ENCODE measurements around the gene ARF4. TPM values are rescaled to one million over a fixed set of nuclear protein-coding genes. Genes with fewer than 3 reads are reported as not detected.

The ARF4 gene
- total and polyA plus RNA-seq, 10 of the 15 experiments (the other 5 are each of a cell fraction or from before 2014, with no cell fraction given): 66.2 to 283 (median 128) TPM

DNA sequence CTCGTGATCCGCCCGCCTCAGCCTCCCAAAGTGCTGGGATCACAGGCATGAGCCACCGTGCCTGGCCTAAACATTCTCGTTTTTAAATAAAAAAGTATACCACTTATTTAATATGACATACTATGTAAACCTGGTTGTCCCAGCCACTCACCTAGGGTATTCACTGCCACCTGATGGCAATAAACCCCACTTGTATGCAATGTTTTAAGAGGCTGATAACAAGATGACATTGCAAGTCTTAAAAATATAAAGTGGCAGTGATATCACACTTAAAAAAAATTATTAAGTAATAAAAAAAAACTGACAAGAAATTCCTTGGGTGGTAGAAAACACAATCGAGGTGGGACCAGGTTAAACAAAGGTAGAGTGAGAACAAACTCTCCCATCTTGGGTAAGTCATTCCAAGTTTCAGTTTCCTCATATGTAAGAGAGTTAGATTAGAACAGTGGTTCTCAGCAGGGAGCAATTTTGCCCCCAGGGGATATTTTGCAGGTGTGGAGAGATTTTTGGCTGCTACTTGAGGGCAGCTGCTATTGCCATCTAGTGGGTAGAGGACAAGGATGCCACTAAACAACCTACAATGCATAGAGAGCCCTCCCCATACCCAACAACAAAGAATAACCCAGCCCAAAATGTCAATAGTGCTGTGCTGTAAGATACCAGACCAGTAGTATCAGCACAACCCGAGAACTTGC lies 14.5 kb downstream of the ARF4 start:
- SMC1A ChIA-PET (ENCODE audit: uncharacterized antibody, unreplicated experiment): no interaction called here
- DNase-seq (ENCODE audit: low read depth, low spot score): no peak

More for the DNA sequence above, 14.5 kb downstream of the ARF4 start:
- Histone ChIP-seq H3K4me1 (ENCODE audit: control insufficient read depth, insufficient read depth, low read length) (no peaks in the 10 kb centered on the region), H3K27me3 (replicated peaks in 1 of 2; ENCODE audit: control insufficient read depth in 2 of 2, insufficient read depth in 2 of 2, low read length in 1 of 2) (no peaks in the 10 kb centered on the region), H3K79me2 (ENCODE audit: control insufficient read depth, insufficient read depth, low read length) (peaks cover 42% of the 10 kb centered on the region), H2AFZ (ENCODE audit: control insufficient read depth, low read depth, low read length) (no peak overlapping the region), H3K27ac (ENCODE audit: control insufficient read depth, insufficient read depth) (no peak overlapping the region), H3K36me3 (ENCODE audit: control insufficient read depth in 2 of 2, insufficient read depth in 2 of 2, low read length in 1 of 2) (peaks cover 0 to 14% of the 10 kb centered on the region in 2 experiments; a peak in 2 of 4 replicates), H4K20me1 (ENCODE audit: control insufficient read depth, insufficient read depth) (no peaks in the 10 kb centered on the region), H3K4me2 (ENCODE audit: control insufficient read depth, insufficient read depth) (no peak overlapping the region), H3K4me3 (no peak overlapping the region), H3K9me3 (replicated peaks; ENCODE audit: control insufficient read depth, insufficient read depth, low read length) (no peaks in the 10 kb centered on the region), H3K9ac (ENCODE audit: control insufficient read depth, insufficient read depth, low read length) (no peak overlapping the region)
- no TSS peak for BruUV-seq (replicated peaks)
- intact Hi-C loops (cut with micrococcal nuclease; ENCODE audit: unreplicated experiment): no loop called here
- 99% methylated on average over 7 of the region's 7 CpGs for WGBS (ENCODE audit: insufficient coverage, insufficient replicate concordance, low lambda C conversion rate, missing lambda C conversion rate)
- ChIA-PET CTCF (interaction anchor here (1.1 to 1.2 kb wide), 2 partner anchors 11 to 13 kb away, joined by 3 read pairs; no protein-coding TSS in a partner anchor), POLR2A (no interaction called here), RAD21 (ENCODE audit: unreplicated experiment) (no interaction called here)
- TF ChIP-seq RAD21 (IDR thresholded peaks at IDR 0.05; ENCODE audit: insufficient read depth, low read depth, low read length) (0 out of 2 replicates have a peak, but pooled peaks have one; percentile 15), GABPA (IDR thresholded peaks at IDR 0.05; ENCODE audit: low read depth) (no peak), NR2C2 (IDR thresholded peaks at IDR 0.05; ENCODE audit: borderline replicate concordance, control insufficient read depth, insufficient read length, low read depth) (no peak), SRF (IDR thresholded peaks at IDR 0.05; ENCODE audit: low read depth in 2 of 2, low read length in 2 of 2) (no peak), TBL1XR1 (IDR thresholded peaks at IDR 0.05; ENCODE audit: low read depth, low read length) (no peak), SMAD1 (IDR thresholded peaks at IDR 0.05; ENCODE audit: low read depth, partially characterized antibody) (no peak)
- TF ChIP-seq, protein P1, sequence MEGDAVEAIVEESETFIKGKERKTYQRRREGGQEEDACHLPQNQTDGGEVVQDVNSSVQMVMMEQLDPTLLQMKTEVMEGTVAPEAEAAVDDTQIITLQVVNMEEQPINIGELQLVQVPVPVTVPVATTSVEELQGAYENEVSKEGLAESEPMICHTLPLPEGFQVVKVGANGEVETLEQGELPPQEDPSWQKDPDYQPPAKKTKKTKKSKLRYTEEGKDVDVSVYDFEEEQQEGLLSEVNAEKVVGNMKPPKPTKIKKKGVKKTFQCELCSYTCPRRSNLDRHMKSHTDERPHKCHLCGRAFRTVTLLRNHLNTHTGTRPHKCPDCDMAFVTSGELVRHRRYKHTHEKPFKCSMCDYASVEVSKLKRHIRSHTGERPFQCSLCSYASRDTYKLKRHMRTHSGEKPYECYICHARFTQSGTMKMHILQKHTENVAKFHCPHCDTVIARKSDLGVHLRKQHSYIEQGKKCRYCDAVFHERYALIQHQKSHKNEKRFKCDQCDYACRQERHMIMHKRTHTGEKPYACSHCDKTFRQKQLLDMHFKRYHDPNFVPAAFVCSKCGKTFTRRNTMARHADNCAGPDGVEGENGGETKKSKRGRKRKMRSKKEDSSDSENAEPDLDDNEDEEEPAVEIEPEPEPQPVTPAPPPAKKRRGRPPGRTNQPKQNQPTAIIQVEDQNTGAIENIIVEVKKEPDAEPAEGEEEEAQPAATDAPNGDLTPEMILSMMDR (IDR thresholded peaks at IDR 0.05 in 2 of 3, conservative IDR thresholded peaks at IDR 0.05 in 1 of 3; ENCODE audit: control insufficient read depth in 2 of 3, extremely low read depth in 1 of 3, insufficient read depth in 1 of 3, low read depth in 3 of 3, low read length in 3 of 3): peak in 2 of 3 experiments; percentile 21 to 29; a peak in 1 of 6 replicates
- TF ChIP-seq, protein P2, sequence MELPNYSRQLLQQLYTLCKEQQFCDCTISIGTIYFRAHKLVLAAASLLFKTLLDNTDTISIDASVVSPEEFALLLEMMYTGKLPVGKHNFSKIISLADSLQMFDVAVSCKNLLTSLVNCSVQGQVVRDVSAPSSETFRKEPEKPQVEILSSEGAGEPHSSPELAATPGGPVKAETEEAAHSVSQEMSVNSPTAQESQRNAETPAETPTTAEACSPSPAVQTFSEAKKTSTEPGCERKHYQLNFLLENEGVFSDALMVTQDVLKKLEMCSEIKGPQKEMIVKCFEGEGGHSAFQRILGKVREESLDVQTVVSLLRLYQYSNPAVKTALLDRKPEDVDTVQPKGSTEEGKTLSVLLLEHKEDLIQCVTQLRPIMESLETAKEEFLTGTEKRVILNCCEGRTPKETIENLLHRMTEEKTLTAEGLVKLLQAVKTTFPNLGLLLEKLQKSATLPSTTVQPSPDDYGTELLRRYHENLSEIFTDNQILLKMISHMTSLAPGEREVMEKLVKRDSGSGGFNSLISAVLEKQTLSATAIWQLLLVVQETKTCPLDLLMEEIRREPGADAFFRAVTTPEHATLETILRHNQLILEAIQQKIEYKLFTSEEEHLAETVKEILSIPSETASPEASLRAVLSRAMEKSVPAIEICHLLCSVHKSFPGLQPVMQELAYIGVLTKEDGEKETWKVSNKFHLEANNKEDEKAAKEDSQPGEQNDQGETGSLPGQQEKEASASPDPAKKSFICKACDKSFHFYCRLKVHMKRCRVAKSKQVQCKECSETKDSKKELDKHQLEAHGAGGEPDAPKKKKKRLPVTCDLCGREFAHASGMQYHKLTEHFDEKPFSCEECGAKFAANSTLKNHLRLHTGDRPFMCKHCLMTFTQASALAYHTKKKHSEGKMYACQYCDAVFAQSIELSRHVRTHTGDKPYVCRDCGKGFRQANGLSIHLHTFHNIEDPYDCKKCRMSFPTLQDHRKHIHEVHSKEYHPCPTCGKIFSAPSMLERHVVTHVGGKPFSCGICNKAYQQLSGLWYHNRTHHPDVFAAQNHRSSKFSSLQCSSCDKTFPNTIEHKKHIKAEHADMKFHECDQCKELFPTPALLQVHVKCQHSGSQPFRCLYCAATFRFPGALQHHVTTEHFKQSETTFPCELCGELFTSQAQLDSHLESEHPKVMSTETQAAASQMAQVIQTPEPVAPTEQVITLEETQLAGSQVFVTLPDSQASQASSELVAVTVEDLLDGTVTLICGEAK (IDR thresholded peaks at IDR 0.05; ENCODE audit: borderline replicate concordance): no peak
- TF ChIP-seq, protein P3, sequence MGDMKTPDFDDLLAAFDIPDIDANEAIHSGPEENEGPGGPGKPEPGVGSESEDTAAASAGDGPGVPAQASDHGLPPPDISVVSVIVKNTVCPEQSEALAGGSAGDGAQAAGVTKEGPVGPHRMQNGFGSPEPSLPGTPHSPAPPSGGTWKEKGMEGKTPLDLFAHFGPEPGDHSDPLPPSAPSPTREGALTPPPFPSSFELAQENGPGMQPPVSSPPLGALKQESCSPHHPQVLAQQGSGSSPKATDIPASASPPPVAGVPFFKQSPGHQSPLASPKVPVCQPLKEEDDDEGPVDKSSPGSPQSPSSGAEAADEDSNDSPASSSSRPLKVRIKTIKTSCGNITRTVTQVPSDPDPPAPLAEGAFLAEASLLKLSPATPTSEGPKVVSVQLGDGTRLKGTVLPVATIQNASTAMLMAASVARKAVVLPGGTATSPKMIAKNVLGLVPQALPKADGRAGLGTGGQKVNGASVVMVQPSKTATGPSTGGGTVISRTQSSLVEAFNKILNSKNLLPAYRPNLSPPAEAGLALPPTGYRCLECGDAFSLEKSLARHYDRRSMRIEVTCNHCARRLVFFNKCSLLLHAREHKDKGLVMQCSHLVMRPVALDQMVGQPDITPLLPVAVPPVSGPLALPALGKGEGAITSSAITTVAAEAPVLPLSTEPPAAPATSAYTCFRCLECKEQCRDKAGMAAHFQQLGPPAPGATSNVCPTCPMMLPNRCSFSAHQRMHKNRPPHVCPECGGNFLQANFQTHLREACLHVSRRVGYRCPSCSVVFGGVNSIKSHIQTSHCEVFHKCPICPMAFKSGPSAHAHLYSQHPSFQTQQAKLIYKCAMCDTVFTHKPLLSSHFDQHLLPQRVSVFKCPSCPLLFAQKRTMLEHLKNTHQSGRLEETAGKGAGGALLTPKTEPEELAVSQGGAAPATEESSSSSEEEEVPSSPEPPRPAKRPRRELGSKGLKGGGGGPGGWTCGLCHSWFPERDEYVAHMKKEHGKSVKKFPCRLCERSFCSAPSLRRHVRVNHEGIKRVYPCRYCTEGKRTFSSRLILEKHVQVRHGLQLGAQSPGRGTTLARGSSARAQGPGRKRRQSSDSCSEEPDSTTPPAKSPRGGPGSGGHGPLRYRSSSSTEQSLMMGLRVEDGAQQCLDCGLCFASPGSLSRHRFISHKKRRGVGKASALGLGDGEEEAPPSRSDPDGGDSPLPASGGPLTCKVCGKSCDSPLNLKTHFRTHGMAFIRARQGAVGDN (IDR thresholded peaks at IDR 0.05): no peak
- TF ChIP-seq, protein P4, sequence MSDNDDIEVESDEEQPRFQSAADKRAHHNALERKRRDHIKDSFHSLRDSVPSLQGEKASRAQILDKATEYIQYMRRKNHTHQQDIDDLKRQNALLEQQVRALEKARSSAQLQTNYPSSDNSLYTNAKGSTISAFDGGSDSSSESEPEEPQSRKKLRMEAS (IDR thresholded peaks at IDR 0.05; ENCODE audit: low read depth, low read length): no peak
- ATAC-seq (peak; percentile 75), FAIRE-seq (no peak)
- in situ Hi-C loops (cut with MboI): no loop called here
